ENCODE measurements around the gene CD46. TPM values are rescaled to one million over a fixed set of nuclear protein-coding genes. Genes with fewer than 3 reads are reported as not detected.
"Not testable (repeated sequence)": the region's sequence is repeated elsewhere in the genome, so short reads cannot be mapped to it uniquely, and the experiment has no call there.

Gene CD46
- 100 to 1,000 TPM; 148 to 282 TPM for total RNA-seq

- Histone ChIP-seq H3K27ac (peak within 1 kb of the TSS; percentile 97), H3K27me3 (no peaks in the 10 kb centered on the region), H3K9me3 (no peaks in the 10 kb centered on the region), H3K9ac (ENCODE audit: low read depth in 2 of 2, low read length in 2 of 2) (peak within 1 kb of the TSS; percentile 93 to 95), H3K36me3 (no peaks in the 10 kb centered on the region), H3K4me3 (peak within 1 kb of the TSS; percentile 87), H3K4me1 (peaks cover 7% of the 10 kb centered on the region)
- peak; percentile 98 for DNase-seq
- intact Hi-C loops (cut with DNase I) = no loop called here
- no peak for TF ChIP-seq CTCF (IDR thresholded peaks at IDR 0.05)
Observed at GRCh38 chr1:207751790-207752455, at the start of gene CD46. TSS of gene CD46 (plus strand) at chr1:207752054. CDS start at chr1:207752213, 159 bp downstream.

- H3K9me3 ChIP-seq = no peaks in the 10 kb centered on the region
- H3K27ac ChIP-seq = no peak overlapping the region
- no peaks in the 10 kb centered on the region for H3K36me3 ChIP-seq
- no peaks in the 10 kb centered on the region for H3K27me3 ChIP-seq
- no peak overlapping the region for H3K4me3 ChIP-seq
- no peak for DNase-seq
- no peak for TF ChIP-seq CTCF (IDR thresholded peaks at IDR 0.05)
- H3K4me1 ChIP-seq = no peaks in the 10 kb centered on the region
- intact Hi-C loops (cut with DNase I) = no loop called here
- H3K9ac ChIP-seq (ENCODE audit: low read depth in 2 of 2, low read length in 2 of 2) = no peak overlapping the region
Observed at GRCh38 chr1:207702317-207702716, 49.5 kb upstream of the CD46 start.

- H3K4me1 ChIP-seq = no peaks in the 10 kb centered on the region
- no peaks in the 10 kb centered on the region for H3K36me3 ChIP-seq
- H3K27me3 ChIP-seq = no peaks in the 10 kb centered on the region
- no peak overlapping the region for H3K27ac ChIP-seq
- intact Hi-C loops (cut with DNase I) = no loop called here
- no peak overlapping the region for H3K9ac ChIP-seq (ENCODE audit: low read depth in 2 of 2, low read length in 2 of 2)
- no peak for TF ChIP-seq CTCF (IDR thresholded peaks at IDR 0.05)
- no peaks in the 10 kb centered on the region for H3K9me3 ChIP-seq
- H3K4me3 ChIP-seq = no peak overlapping the region
- DNase-seq = no peak
Observed at GRCh38 chr1:207703712-207704111, 48.1 kb upstream of the CD46 start.

- H3K9ac ChIP-seq (ENCODE audit: low read depth in 2 of 2, low read length in 2 of 2) = not testable (repeated sequence)
Observed at GRCh38 chr1:207708004-207708403, 43.9 kb upstream of the CD46 start.

GRCh38 chr1:207711285-207711684 is 40.6 kb upstream of the CD46 start:
- Histone ChIP-seq H3K4me3 (no peak overlapping the region), H3K4me1 (no peaks in the 10 kb centered on the region), H3K27ac (no peak overlapping the region), H3K27me3 (no peaks in the 10 kb centered on the region), H3K36me3 (no peaks in the 10 kb centered on the region), H3K9ac (ENCODE audit: low read depth in 2 of 2, low read length in 2 of 2) (no peak overlapping the region), H3K9me3 (no peaks in the 10 kb centered on the region)
- TF ChIP-seq CTCF (IDR thresholded peaks at IDR 0.05) = no peak
- no peak for DNase-seq
- intact Hi-C loops (cut with DNase I) = no loop called here

More at GRCh38 chr1:207708004-207708403, 43.9 kb upstream of the CD46 start:
- H3K36me3 ChIP-seq; H3K27me3 ChIP-seq; H3K4me3 ChIP-seq; intact Hi-C loops (cut with DNase I); DNase-seq; H3K27ac ChIP-seq; H3K9me3 ChIP-seq; H3K4me1 ChIP-seq: not testable (repeated sequence)

- H3K9ac ChIP-seq (ENCODE audit: low read depth in 2 of 2, low read length in 2 of 2); H3K27me3 ChIP-seq; H3K4me3 ChIP-seq; intact Hi-C loops (cut with DNase I); H3K4me1 ChIP-seq; DNase-seq; H3K27ac ChIP-seq; H3K36me3 ChIP-seq; H3K9me3 ChIP-seq: not testable (repeated sequence)
Observed at GRCh38 chr1:207712701-207713100, 39.2 kb upstream of the CD46 start.

All from colonic mucosa (tissue), 4 donors.